GM18520 (cell line): Measurements from ENCODE around the gene RAB31.
"Not testable (repeated sequence)": the region's sequence is repeated elsewhere in the genome, so short reads cannot be mapped to it uniquely, and the experiment has no call there.

ENCODE experiments used
- ATAC-seq: cut with Tn5 transposase; IDR thresholded peaks from one replicate; pipeline ENCODE4 v1.9.1; 2021; ENCODE audit not compliant: unreplicated experiment

RAB31 gene

DNA sequence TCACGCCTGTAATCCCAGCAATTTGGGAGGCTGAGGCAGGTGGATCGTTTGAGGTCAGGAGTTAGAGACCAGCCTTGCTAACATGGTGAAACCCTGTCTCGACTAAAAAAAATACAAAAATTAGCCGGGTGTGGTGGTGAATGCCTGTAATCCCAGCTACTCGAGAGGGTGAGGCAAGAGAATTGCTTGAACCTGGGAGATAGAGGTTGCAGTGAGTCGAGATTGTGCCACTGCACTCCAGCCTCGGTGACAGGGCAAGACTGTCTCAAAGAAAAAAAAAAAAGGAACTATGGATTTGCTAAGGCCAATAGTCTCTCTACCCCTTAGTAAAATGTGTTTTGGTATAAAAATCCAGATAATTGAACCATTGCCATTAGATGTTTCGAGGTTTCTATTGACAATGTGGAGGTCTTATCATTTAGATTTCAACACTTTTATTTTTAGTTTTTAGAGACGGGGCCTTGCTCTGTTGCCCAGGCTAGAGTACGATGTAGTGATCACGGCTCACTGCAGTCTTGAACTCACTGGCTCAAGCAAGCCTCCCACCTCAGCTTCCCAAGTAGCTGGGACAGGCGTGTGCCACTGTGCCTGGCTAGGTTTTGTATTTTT, 176.5 kb downstream of the RAB31 start:
- no peak for ATAC-seq

DNA sequence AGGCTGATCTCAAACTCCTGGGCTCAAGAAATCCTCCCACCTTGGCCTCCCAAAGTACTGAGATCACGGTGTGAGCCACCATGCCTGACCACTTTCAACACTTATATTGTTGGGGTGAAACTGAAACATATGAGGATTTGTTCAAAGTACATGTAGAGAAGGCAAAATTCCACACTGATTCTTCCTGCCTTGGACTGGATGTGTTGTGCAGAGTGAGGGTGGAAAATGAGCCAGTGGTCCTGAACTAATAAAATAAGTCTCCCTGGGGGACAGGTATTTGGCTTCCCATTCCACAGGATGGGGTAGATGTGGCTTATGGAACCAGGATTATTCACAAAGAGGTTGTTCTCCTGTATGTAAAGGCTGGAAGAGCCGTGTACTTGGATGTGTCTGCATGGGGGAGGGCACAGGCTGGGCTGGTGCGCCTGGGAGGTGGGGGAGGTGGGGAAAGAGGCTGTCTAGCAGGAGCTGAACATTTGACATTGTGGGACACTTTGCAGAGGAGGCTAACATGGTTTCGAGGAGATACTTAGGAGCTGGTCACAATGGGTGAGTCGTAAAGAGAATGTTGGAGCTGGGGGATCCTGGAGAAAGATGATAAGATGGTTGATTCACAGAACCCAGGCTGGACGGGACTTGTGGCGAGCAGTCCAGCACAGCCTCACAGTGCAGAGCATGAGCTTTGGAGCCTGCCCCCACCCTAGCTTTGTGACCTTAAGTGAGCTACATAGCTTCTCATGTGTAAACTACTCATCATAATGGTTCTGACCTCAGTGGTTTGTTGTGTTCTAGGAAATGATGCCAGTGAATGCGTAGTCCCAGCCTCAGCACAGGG, 177.3 kb downstream of the RAB31 start, which contains the start of gene TXNDC2:
Gene TXNDC2, plus strand, starts transcription at position 804 of the 835 bp plus-strand sequence. CDS start 708 bp downstream, outside the sequence.
- no peak for ATAC-seq

DNA sequence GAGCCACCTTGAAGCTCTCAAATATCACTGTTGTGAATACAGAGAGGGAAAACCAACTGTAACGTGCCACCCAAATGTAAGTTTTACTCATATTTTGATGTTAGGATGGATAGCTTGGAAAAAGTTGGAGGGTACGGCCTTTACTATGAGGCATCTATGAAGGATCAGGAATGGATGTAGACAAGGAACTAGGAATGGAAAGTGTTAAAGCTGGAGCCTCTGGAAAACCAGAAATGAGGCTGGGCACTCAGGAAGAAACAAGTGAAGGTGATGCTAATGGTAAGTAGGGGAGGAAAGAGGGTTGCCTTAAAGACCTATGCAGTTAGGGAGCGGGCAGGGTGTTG, 177.9 kb downstream of the RAB31 start:
- no peak for ATAC-seq

DNA sequence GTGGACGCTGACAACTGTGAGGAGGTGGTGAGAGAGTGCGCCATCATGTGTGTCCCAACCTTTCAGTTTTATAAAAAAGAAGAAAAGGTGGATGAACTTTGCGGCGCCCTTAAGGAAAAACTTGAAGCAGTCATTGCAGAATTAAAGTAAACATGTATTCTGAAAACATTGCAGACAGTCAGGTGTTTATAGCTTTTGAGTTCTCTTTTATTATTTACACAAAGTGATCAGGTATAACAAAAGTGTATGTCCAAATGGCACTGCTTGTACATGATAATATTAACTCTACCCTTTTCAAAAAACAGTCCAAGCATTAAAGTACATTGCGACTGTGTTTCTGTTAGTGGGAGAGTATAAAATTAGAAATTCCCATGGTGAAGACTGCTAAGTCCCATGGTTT, 179.9 kb downstream of the RAB31 start:
- no peak for ATAC-seq

DNA sequence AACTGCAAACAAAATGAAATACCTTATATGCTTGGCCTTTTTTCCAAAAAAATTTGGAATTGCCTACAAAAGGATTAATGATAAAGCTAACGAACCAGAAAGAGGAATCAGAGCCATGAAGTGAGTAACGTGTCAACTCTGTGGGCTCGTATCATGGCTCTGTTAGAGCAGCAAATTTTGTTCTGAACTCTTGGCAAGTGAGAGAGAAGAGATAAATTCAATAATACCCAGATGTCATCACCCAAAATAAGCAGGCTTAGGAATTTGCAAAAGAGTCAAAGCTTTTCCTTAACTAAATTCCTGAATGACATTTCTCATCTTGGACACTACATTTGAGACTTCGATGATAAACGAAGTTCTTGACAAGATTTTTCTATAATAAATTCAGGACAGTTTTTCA, 182.1 kb downstream of the RAB31 start:
- no peak for ATAC-seq

DNA sequence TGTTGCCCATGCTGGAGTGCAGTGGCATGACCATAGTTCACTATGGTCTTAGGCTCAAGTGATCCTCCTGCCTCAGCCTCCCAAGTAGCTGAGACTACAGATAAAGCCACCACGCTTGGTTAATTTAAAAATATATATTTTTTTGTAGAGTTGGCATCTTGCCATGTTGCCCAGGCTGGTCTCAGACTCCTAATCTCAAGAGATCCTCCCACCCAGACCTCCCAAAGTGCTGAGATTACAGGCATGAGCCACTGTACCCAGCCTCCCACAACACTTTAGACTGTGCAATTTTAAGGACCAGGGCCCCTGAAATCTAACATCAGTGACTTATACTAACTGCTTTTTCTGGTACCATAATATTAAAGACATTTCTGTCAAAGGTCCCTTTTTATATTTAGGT, 182.9 kb downstream of the RAB31 start:
- ATAC-seq = no peak

DNA sequence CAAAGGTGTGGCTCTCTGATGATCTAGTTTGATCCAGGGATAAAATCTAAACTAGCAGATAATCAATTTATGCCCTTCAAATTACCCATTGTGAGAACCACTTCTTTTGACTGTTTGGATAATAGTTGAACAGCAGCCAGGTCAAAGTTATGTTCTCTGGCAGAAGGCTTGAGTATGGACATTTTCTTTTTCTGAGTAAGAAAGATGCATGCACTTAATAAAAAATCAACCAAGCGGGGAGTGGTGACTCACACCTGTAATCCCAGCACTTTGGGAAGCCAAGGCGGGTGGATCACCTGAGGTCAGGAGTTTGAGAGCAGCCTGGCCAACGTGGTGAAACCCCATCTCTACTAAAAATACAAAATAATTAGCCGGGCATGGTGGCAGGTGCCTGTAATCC, 183.4 kb downstream of the RAB31 start:
- not testable (repeated sequence) for ATAC-seq

DNA sequence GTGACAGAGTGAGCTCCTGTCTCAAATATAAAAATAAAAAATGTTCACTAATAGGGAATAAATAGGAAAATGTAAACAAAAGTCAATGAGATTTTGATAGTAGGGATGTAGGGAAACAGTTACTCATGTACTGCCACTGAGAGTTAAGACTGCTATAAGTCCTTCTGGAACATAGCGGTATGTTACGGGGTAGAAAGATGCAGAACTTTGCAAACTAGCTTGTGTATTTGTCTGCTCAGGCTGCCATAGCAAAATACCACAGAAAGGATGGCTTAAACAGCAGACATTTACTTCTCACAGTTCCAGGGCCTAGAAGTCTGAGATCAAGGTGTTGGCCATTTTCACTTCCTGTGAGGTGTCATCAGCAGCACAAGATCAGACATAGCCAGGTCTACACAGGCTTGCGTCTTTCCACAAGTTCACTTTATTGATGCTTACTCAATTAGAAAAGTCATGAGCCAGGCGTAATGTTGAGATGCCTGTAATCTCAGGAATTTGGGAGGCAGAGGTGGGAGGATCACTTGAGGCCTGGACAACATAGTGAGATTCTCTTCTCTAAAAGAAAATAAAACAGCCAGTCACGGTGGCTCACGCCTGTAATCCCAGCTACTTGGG, 186.5 kb downstream of the RAB31 start:
- no peak for ATAC-seq

DNA sequence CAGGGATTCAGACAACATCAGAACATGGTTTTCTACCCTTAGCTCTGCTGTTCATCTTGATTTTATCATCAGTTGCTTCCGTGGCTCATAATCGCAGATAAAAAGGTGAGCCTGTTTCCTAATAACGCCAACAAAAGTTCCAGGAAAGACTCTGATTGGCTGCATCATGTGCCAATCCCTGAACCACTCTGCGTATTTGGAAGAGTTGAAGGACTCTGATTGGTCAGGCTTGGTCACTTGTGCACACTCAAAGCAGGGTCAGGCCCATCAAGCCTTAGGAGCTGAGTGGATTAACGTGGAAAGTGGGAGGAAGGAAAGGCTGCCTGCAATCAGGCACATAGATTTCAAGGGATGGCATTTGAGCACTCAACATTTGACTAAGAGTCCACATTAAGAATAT, 189.0 kb downstream of the RAB31 start:
- ATAC-seq = no peak

DNA sequence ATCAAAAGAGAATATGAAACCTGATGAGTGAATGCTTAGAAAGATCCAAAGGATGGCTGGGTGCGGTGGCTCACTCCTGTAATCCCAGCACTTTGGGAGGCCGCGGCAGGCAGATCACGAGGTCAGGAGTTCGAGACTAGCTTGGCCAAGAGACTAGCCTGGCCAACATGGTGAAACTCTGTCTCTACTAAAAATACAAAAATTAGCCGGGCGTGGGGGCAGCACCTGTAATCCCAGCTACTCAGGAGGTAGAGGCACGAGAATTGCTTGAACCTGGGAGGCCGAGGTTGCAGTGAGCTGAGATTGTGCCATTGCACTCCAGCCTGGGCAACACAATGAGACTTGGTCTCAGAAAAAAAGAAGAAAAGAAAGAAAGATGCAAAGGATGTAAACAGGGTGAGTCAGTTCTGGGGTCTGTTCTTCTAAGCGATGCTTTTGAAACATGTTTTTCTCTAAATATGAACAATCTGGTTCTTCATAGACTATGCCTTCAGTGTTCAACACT, 189.7 kb downstream of the RAB31 start:
- not testable (repeated sequence) for ATAC-seq

DNA sequence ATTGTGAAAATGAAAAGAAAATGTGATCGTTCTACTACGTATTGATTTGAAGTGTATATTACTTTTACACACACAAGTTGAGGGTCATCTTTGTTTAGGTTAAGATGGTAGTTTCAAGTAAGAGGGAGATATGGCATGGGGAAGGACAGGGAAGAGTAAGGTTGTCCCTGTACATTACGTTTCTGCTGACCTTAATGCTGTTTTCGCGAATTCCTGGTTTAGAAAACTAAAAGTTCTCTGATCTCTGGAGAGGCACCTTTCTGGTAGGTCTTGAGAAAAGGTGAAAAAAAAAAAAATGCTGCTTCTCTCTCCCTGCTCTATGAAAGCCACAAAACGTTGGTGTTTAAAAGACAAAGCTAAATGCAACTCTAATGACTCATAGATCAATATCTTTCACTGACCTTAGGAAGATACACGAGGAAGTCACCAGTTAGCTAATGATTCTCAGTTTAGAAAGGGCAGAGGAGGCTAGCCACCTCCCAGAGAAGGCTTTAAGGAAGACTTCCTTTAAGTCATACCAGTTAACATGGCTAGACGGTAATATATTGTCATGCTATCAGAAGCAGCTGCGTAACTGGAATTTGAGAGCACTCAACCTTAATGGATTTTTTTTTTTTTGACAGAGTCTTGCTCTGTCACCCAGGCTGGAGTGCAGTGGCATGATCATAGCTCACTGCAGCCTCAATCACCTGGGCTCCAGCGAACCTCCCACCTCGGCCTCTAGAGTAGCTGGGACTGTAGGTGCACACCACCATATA, 190.9 kb downstream of the RAB31 start:
- no peak for ATAC-seq

DNA sequence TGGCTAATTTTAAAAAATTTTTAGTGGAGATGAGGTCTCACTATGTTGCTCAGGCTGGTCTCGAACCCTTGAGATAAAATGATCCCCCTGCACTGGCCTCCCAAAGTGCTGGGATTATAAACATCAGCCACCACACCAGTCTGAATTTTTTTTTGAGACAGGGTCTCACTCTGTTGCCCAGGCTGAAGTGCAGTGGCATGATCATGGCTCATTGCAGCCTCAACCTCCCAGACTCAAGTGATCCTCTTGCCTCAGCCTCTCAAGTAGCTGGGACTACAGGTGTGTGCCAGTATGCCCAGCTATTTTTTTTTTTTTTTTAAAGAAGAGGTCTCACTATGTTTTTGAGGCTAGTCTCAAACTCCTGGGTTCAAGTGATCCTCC, 191.4 kb downstream of the RAB31 start:
- ATAC-seq = not testable (repeated sequence)

DNA sequence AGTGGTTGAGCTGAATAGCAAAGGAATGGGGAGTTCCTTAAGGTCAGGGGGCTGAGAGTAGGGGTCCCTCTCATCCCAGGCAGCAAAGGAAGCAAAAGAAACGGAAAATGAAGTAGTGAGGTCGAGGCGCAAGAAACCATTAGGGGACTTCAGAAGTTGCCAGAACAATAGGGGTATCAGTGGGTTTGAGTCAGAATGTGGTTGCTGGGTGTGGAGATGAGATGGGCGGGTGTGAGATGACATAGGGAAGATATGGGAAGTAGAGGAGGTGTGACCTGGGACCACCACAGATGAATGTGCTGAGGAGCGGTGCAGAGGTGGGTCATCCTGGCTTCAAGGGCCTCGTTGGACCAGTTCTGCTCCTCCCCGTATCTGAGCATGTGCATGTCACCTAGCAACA, 192.6 kb downstream of the RAB31 start:
- ATAC-seq = no peak

DNA sequence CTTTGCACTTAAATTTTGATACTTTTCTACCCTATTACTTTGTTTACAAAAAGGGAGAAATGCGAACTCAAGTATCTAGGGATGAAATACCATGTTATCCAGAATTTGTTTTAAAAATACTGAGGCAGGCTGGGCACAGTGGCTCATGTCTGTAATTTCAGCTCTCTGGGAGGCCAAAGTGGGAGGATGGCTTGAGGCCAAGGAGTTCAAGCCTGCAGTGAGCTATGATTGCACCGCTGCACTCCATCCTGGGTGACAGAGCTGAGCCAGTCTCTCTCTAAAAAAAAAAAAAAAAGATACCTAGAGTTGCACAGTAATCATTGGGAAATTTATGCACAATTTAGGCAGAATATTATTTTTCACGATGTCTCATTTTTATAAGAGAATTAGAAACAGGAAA, 193.3 kb downstream of the RAB31 start:
- no peak for ATAC-seq

DNA sequence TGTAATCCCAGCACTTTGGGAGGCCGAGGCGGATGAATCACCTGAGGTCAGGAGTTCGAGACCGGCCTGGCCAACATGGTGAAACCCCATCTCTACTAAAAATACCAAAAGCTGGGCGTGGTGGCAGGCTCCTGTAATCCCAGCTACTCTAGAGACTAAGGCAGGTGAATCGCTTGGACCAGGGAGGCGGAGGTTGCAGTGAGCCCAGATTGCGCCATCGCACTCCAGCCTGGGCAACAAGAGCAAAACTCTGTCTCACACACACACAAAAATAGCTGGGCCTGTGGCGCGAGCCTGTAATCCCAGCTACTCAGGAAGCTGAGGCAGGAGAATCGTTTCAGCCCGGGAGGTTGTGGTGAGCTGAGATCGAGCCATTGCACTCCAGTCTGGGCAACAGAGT, 194.2 kb downstream of the RAB31 start:
- not testable (repeated sequence) for ATAC-seq

DNA sequence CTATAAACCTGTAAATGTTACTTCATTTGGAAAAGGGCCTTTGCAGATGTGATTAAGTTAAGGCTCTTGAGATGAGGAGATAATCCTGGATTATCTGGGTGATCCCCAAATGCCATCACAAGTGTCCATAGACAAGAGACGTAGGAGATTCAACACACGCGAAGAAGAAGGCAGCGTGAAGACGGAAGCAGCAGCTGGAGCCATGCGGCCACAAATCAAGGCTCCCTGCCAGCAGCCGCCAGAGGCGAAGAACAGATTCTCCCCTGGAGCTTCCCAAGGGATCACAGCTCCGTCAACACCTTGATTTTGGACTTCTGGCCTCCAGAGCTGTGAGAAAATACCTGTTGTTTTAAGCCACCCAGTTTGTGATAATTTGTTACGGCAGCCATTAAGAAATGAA, 194.7 kb downstream of the RAB31 start:
- no peak for ATAC-seq

DNA sequence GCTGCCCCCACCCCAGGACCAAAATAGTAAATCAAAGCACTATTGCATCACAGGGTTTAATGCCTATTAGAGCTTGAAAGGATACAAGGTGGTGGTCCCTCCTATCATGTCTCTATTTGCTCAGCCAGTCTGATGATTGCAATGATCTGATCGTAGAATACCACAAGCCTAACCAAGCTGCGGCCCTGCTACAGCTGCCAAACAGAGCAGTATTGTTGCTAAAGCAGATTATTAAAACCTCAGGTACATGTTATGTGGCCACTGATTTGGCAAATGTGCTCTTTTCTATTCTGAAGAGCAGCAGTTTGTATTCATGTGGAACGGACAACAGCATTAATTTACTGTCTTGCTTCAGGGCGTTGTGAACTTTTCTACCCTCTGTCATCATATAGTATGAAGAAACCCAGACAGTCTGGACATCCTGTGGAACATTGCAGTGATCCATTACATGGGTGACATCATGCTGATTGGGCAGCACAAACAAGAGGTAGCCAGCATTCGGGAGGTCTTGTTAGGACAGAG, 197.4 kb downstream of the RAB31 start:
- no peak for ATAC-seq

DNA sequence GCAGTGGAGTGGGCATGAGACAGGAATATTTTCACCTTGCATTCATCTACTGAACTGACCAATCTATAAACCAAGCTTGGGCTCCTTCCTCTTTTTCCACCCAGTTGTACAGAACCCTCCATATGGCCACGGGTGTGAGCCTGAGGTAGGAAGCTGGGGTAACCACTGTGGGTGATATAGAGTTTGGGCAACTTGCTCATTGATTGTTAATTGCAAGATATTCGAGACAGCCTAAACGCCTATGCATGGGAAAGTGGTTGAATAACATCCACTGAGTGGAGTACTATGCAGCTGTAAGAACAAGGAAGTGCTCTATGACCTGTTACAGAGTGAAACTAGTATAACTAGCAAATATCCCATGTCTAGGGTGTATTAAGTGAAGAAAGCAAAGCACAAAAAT, 198.4 kb downstream of the RAB31 start:
- no peak for ATAC-seq

DNA sequence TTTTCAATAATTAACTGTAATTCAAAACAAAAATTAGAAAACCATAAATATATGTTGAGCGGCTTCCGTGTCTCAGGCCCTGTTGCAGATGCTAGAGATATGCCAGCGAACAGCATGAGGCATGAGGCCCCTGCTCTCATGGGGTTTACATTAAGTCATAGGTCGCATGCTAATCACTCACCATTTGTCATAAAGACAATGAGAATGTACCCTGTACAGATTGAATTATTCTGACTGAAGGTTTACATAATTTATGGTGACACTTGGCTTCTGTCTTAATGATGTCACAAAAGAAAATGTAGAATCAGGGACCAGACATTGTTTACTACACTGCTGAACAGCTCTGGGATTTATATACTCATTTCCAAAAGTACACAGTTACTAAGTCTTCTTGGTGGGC, 199.8 kb downstream of the RAB31 start:
- no peak for ATAC-seq

DNA sequence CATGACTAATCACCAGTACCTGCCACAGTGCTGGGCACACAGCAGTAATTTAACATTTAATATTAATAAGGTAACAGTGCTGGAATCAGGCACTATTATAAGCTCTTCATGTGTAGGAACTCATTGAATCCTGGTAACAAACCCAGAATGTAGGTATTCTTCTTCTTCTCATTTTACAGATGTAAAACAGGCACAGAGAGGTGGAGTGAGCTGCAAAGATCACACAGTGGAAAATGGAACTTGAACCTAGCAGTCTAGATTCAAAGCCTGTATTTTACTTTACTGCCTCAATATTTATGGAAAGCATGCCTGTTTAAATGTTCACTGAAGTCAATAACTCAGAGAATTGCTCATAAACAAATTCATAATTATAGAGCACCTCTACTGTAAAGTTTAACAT, 202.0 kb downstream of the RAB31 start:
- ATAC-seq = no peak

DNA sequence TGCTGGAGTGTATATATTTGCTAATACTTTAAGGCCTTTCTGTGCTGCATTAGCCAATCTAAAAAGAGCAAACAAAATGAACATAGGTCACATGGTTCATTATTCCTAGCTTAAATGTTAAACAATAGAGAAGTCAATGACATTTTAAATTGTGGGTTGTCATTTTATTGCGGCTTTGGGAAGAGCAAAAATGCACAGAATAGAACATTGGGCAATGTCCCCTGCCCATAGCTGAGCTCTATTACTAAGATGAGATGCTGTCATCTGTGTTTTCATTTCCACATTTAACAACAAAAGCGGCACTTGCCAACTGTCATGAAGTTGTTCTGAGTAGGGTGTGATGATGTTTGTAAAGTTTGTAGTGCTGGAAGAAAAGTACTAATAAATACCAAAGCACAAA, 202.6 kb downstream of the RAB31 start:
- no peak for ATAC-seq
